GM12878 (cell line): ENCODE results near the gene CNDP2. TPM values are rescaled to one million over a fixed set of nuclear protein-coding genes. Genes with fewer than 3 reads are reported as not detected.

Source experiments
- ATAC-seq: fragments of 200-7000 bp; cut with Tn5 transposase; 3 replicates; pipeline ENCODE4 v1.9.1; 2020; ENCODE audit warnings: mild to moderate bottlenecking, moderate library complexity
- BruUV-seq: library from RNA; stranded (reverse); fragments of 400-500 nt; replicated peaks from 2 replicates; lab custom pipeline; 2021; lab: Mats Ljungman, UMichigan
- CTCF ChIA-PET: fragments of 300-600 bp; sonication (Branson Sonifier 250); formaldehyde crosslinking; extraction: SDS; loops from one replicate; lab custom pipeline; 2021; ENCODE audit warnings: inconsistent platforms; lab: Yijun Ruan, JAX
- POLR2A ChIA-PET: fragments of 350-600 bp; formaldehyde crosslinking; extraction: SDS; loops from one replicate; lab custom pipeline; 2021; ENCODE audit warnings: inconsistent platforms; lab: Charles Lee
- RAD21 ChIA-PET: fragments of 300-600 bp; sonication (Branson Sonifier 250); formaldehyde crosslinking; loops from one replicate; lab custom pipeline; 2023; ENCODE audit warnings: antibody characterized with exemption; ENCODE audit not compliant: unreplicated experiment; lab: Charles Lee
- SMC1A ChIA-PET: fragments of 300-600 bp; sonication (Branson Sonifier 250); formaldehyde crosslinking; loops from one replicate; lab custom pipeline; 2023; ENCODE audit not compliant: unreplicated experiment, uncharacterized antibody; lab: Charles Lee
- DNase-seq: peaks from one replicate; pipeline ENCODE4 v3.0.0-alpha.2; 2011; ENCODE audit warnings: low read depth, low spot score
- FAIRE-seq: peaks from 3 replicates; lab custom pipeline; 2011; peaks lifted over from hg19 to GRCh38; lab: Jason Lieb, UNC
- H2AFZ ChIP-seq: 2 replicates; pipeline ENCODE4 v1.6.0; 2011; ENCODE audit warnings: low read depth, low read length, control low read depth; ENCODE audit not compliant: control insufficient read depth
- H3K27ac ChIP-seq: 2 replicates; pipeline ENCODE4 v1.5.1; 2011; ENCODE audit warnings: control low read depth; ENCODE audit not compliant: control insufficient read depth, insufficient read depth
- H3K27me3 ChIP-seq, 2 experiments: replicated peaks in 1 of 2; 2 replicates each; pipeline versions ENCODE4 v1.6.0 to v1.6.1; 2011; ENCODE audit warnings: low read length in 1 of 2; ENCODE audit not compliant: control insufficient read depth in 2 of 2, insufficient read depth in 2 of 2
- H3K36me3 ChIP-seq, 2 experiments: 2 replicates each; pipeline ENCODE4 v1.5.1; 2011; ENCODE audit warnings: low read length in 1 of 2; ENCODE audit not compliant: control insufficient read depth in 2 of 2, insufficient read depth in 2 of 2
- H3K4me1 ChIP-seq: 2 replicates; pipeline ENCODE4 v1.6.1; 2011; ENCODE audit warnings: mild to moderate bottlenecking, low read length, moderate library complexity, mixed read lengths; ENCODE audit not compliant: control insufficient read depth, insufficient read depth
- H3K4me2 ChIP-seq: 2 replicates; pipeline ENCODE4 v1.6.0; 2011; ENCODE audit warnings: control low read depth; ENCODE audit not compliant: control insufficient read depth, insufficient read depth
- H3K4me3 ChIP-seq: fragments of 200-600 bp; sonication (generic); 2 replicates; pipeline ENCODE4 v1.5.1; 2016
- H3K79me2 ChIP-seq: 2 replicates; pipeline ENCODE4 v1.6.0; 2011; ENCODE audit warnings: low read length; ENCODE audit not compliant: control insufficient read depth, insufficient read depth
- H3K9ac ChIP-seq: 2 replicates; pipeline ENCODE4 v1.8.0; 2011; ENCODE audit warnings: low read length, control low read depth, mixed read lengths; ENCODE audit not compliant: control insufficient read depth, insufficient read depth
- H3K9me3 ChIP-seq: replicated peaks from 3 replicates; pipeline ENCODE4 v1.5.1; 2011; ENCODE audit warnings: mild to moderate bottlenecking, low read length; ENCODE audit not compliant: control insufficient read depth, insufficient read depth
- H4K20me1 ChIP-seq: 2 replicates; pipeline ENCODE4 v1.6.0; 2011; ENCODE audit not compliant: control insufficient read depth, insufficient read depth
- CEBPB ChIP-seq, 2 experiments: fragments of 150-350 bp in 1 of 2; IDR thresholded peaks; 2 replicates each; pipeline ENCODE4 v1.6.1; 2012 to 2014; ENCODE audit warnings: low read depth in 2 of 2, low read length in 2 of 2, borderline replicate concordance in 1 of 2, inconsistent platforms in 1 of 2
- E2F4 ChIP-seq: IDR thresholded peaks from 2 replicates; pipeline ENCODE4 v1.6.1; 2012; ENCODE audit warnings: low read depth, low read length, improper control_type of control experiment
- GABPA ChIP-seq: IDR thresholded peaks from 2 replicates; pipeline ENCODE4 v1.6.1; 2014; ENCODE audit warnings: antibody characterized with exemption, low read depth, mild to moderate bottlenecking, inconsistent platforms
- IRF4 ChIP-seq: IDR thresholded peaks from 2 replicates; pipeline ENCODE4 v1.6.1; 2011; ENCODE audit warnings: low read depth, low read length
- NR2C2 ChIP-seq: IDR thresholded peaks from 2 replicates; pipeline ENCODE4 v1.6.1; 2011; ENCODE audit warnings: borderline replicate concordance, low read depth; ENCODE audit not compliant: control insufficient read depth, insufficient read length
- PML ChIP-seq: IDR thresholded peaks from 2 replicates; pipeline ENCODE4 v1.6.1; 2012; ENCODE audit warnings: low read length, inconsistent platforms
- POU2F2 ChIP-seq: IDR thresholded peaks from 3 replicates; pipeline ENCODE4 v1.6.1; 2011; ENCODE audit warnings: low read depth, mild to moderate bottlenecking, low read length, borderline replicate concordance
- RAD21 ChIP-seq: IDR thresholded peaks from 2 replicates; pipeline ENCODE4 v1.6.1; 2011; ENCODE audit warnings: mild to moderate bottlenecking, low read depth, low read length, moderate library complexity; ENCODE audit not compliant: insufficient read depth
- RELA ChIP-seq: fragments of 450-650 bp; IDR thresholded peaks from 2 replicates; pipeline ENCODE4 v1.8.0; 2014; ENCODE audit warnings: borderline replicate concordance; ENCODE audit not compliant: partially characterized antibody
- SMARCA5 ChIP-seq: fragments of 450-650 bp; IDR thresholded peaks from 2 replicates; pipeline ENCODE4 v1.6.1; 2017; ENCODE audit warnings: mild to moderate bottlenecking
- TAF1 ChIP-seq: IDR thresholded peaks from 2 replicates; pipeline ENCODE4 v1.6.1; 2011; ENCODE audit warnings: mild to moderate bottlenecking, low read depth, low read length, borderline replicate concordance
- WRNIP1 ChIP-seq: IDR thresholded peaks from 2 replicates; pipeline ENCODE4 v1.6.1; 2011; ENCODE audit warnings: low read depth, low read length, improper control_type of control experiment, borderline replicate concordance
- ZBTB4 ChIP-seq: fragments of 450-650 bp; formaldehyde crosslinking; IDR thresholded peaks from 2 replicates; pipeline ENCODE4 v1.4.0; 2022; ENCODE audit warnings: mild to moderate bottlenecking, moderate library complexity
- ZNF592 ChIP-seq: fragments of 450-650 bp; IDR thresholded peaks from 2 replicates; pipeline ENCODE4 v1.6.1; 2017; ENCODE audit warnings: mild to moderate bottlenecking, moderate library complexity
- WGBS: methylation state at CpG from one replicate; pipeline ENCODE4 v1.1.6; 2016; ENCODE audit warnings: low lambda C conversion rate; ENCODE audit not compliant: insufficient replicate concordance, insufficient coverage; ENCODE audit errors: missing lambda C conversion rate; 5-methylcytosine and 5-hydroxymethylcytosine counted together
- in situ Hi-C: fragments of 300-500 bp; cut with MboI; formaldehyde crosslinking; loops from 9 replicates; pipeline ENCODE4 v1.14.3; 2018; ENCODE audit warnings: mixed read lengths
- intact Hi-C: fragments of 100-400 bp; cut with micrococcal nuclease; formaldehyde crosslinking; loops from one replicate; pipeline ENCODE4 v1.14.2; 2022; ENCODE audit not compliant: unreplicated experiment
- polyA plus RNA-seq, 11 experiments: library from polyadenylated mRNA; depleted of rRNA in 4 of 11; unstranded in 6 of 11; stranded (reverse) in 5 of 11; fragments of >200 nt; fragmentation: Nextera tagmentation in 4 of 11; fragmentation: Illumina TruSeq in 1 of 11; extraction: Ambion mirVana in 4 of 11; extraction: Trizol in 1 of 11; gene quantifications; 1 replicate in 1 of 11; 2 replicates in 10 of 11; pipeline versions ENCODE4 v1.2.1 to v1.2.3, GENCODE V29; 2011 to 2016; ENCODE audit warnings: inconsistent platforms in 2 of 11, missing spikeins in 2 of 11, low read depth in 1 of 11
- total RNA-seq, 4 experiments: library from RNA; depleted of rRNA in 3 of 4; stranded (reverse); fragments of >200 nt in 3 of 4; fragmentation: Illumina TruSeq in 1 of 4; extraction: Trizol in 1 of 4; gene quantifications; 2 replicates each; pipeline versions ENCODE4 v1.2.1 to v1.2.3, GENCODE V29; 2013 to 2021

CNDP2 gene
- total and polyA plus RNA-seq, 10 of the 15 experiments (the other 5 are each of a cell fraction or from before 2014, with no cell fraction given), result 63.5 to 213 (median 158) TPM

- Histone ChIP-seq H3K9ac (no peak overlapping the region), H3K27me3 (no peaks in the 10 kb centered on the region), H4K20me1 (no peaks in the 10 kb centered on the region; the same call in 1 of the 2 replicates), H3K4me1 (no peaks in the 10 kb centered on the region), H3K9me3 (no peaks in the 10 kb centered on the region), H3K36me3 (peaks cover 51 to 59% of the 10 kb centered on the region in 2 experiments), H3K4me2 (no peak overlapping the region), H3K79me2 (no peaks in the 10 kb centered on the region), H3K27ac (no peak overlapping the region), H3K4me3 (no peak overlapping the region), H2AFZ (no peak overlapping the region)
- intact Hi-C loops, result no loop called here
- SMC1A ChIA-PET, result no interaction called here
- TF ChIP-seq CEBPB (IDR thresholded peaks at IDR 0.05; ENCODE audit: borderline replicate concordance in 1 of 2, low read depth in 2 of 2, low read length in 2 of 2), result no peak
- TF ChIP-seq ZNF592, result no peak
- TF ChIP-seq IRF4, result no peak
- TF ChIP-seq POU2F2, result no peak
- TF ChIP-seq RELA, result no peak
- TF ChIP-seq NR2C2, result no peak
- no peak for TF ChIP-seq GABPA
- no peak for TF ChIP-seq RAD21
- no peak for TF ChIP-seq ZBTB4 (CRISPR knock-in tag)
- TF ChIP-seq PML, result no peak
- no peak for TF ChIP-seq E2F4
- no peak for TF ChIP-seq TAF1
- no peak for TF ChIP-seq WRNIP1
- TF ChIP-seq SMARCA5, result no peak
- DNase-seq, result no peak
- no peak for ATAC-seq
- RAD21 ChIA-PET, result no interaction called here
- over 99% methylated on average over 12 of the region's 12 CpGs for WGBS
- POLR2A ChIA-PET, result no interaction called here
- in situ Hi-C loops, result no loop called here
- CTCF ChIA-PET, result no interaction called here
- no peak for FAIRE-seq
- no TSS peak for BruUV-seq
Measured at GRCh38 chr18:74510770-74511095, 14.6 kb downstream of the CNDP2 start.
